WTC11 (cell line): ENCODE measurements around the gene PPP1R9A. TPM values are rescaled to one million over a fixed set of nuclear protein-coding genes. Genes with fewer than 3 reads are reported as not detected.

Experiments used
- ATAC-seq: fragments of 200-7000 bp; cut with Tn5 transposase; 2 replicates; pipeline ENCODE4 v1.10.0; 2021; ENCODE audit warnings: mild to moderate bottlenecking, moderate library complexity
- CTCF ChIA-PET: fragments of 300-600 bp; sonication (Branson Sonifier 250); formaldehyde crosslinking; loops from one replicate; lab custom pipeline; 2021; ENCODE audit warnings: antibody characterized with exemption; lab: Charles Lee
- POLR2A ChIA-PET: fragments of 350-600 bp; sonication (Branson Sonifier 250); formaldehyde crosslinking; loops from one replicate; lab custom pipeline; 2021; ENCODE audit warnings: antibody characterized with exemption; lab: Charles Lee
- DNase-seq: peaks from one replicate; pipeline ENCODE4 v3.0.0; 2021; ENCODE audit warnings: low spot score
- H3K27ac Mint-ChIP-seq: 2 replicates; pipeline ENCODE4 v1.8.0; 2021; ENCODE audit warnings: mixed read lengths
- H3K27me3 Mint-ChIP-seq: 2 replicates; pipeline ENCODE4 v1.8.0; 2021; ENCODE audit warnings: low read depth, mild to moderate bottlenecking, moderate library complexity, mixed read lengths
- H3K36me3 Mint-ChIP-seq: 2 replicates; pipeline ENCODE4 v1.8.0; 2021; ENCODE audit warnings: mixed read lengths
- H3K4me1 Mint-ChIP-seq: 2 replicates; pipeline ENCODE4 v1.8.0; 2022; ENCODE audit warnings: mixed read lengths
- H3K4me3 Mint-ChIP-seq: 2 replicates; pipeline ENCODE4 v1.8.0; 2021; ENCODE audit warnings: mild to moderate bottlenecking, moderate library complexity, mixed read lengths
- H3K9me3 Mint-ChIP-seq: 2 replicates; pipeline ENCODE4 v1.8.0; 2021; ENCODE audit warnings: mixed read lengths
- CBFB ChIP-seq: sonication (generic); formaldehyde crosslinking; IDR thresholded peaks from 2 replicates; pipeline ENCODE4 v1.8.1; 2022; ENCODE audit warnings: mild to moderate bottlenecking, low read depth, missing genetic modification reagents
- CREM ChIP-seq: sonication (generic); formaldehyde crosslinking; IDR thresholded peaks from 2 replicates; pipeline ENCODE4 v1.8.1; 2022; ENCODE audit warnings: mild to moderate bottlenecking, missing genetic modification reagents, moderate library complexity
- E2F5 ChIP-seq: sonication (generic); formaldehyde crosslinking; IDR thresholded peaks from 2 replicates; pipeline ENCODE4 v1.8.1; 2022; ENCODE audit warnings: mild to moderate bottlenecking, moderate library complexity, missing genetic modification reagents
- GRHL2 ChIP-seq: fragments of 250-450 bp; sonication (Bioruptor Pico); IDR thresholded peaks from 2 replicates; pipeline ENCODE4 v1.8.0; 2022; ENCODE audit warnings: mild to moderate bottlenecking, moderate library complexity; ENCODE audit not compliant: insufficient replicate concordance, severe bottlenecking
- IRF2 ChIP-seq: sonication (generic); formaldehyde crosslinking; IDR thresholded peaks from 2 replicates; pipeline ENCODE4 v1.8.0; 2022; ENCODE audit warnings: low read depth, missing genetic modification reagents, borderline replicate concordance
- KAT7 ChIP-seq: sonication (generic); formaldehyde crosslinking; IDR thresholded peaks from 2 replicates; pipeline ENCODE4 v1.8.1; 2023; ENCODE audit warnings: missing genetic modification reagents, mild to moderate bottlenecking, borderline replicate concordance
- MYBL2 ChIP-seq: sonication (generic); formaldehyde crosslinking; IDR thresholded peaks from 2 replicates; pipeline ENCODE4 v1.8.1; 2023; ENCODE audit warnings: mild to moderate bottlenecking, moderate library complexity, missing genetic modification reagents
- NFE2L1 ChIP-seq: sonication (generic); formaldehyde crosslinking; IDR thresholded peaks from 2 replicates; pipeline ENCODE4 v1.8.1; 2023; ENCODE audit warnings: missing genetic modification reagents
- NFYB ChIP-seq: sonication (generic); formaldehyde crosslinking; conservative IDR thresholded peaks from 2 replicates; pipeline ENCODE4 v1.8.0; 2022; ENCODE audit warnings: low read depth, missing genetic modification reagents
- NR3C1 ChIP-seq: sonication (generic); formaldehyde crosslinking; conservative IDR thresholded peaks from 2 replicates; pipeline ENCODE4 v1.8.1; 2023; ENCODE audit warnings: low read depth, mild to moderate bottlenecking, missing genetic modification reagents
- SOX15 ChIP-seq: fragments of 250-450 bp; sonication (Bioruptor Pico); IDR thresholded peaks from 2 replicates; pipeline ENCODE4 v1.9.0; 2021; ENCODE audit warnings: mild to moderate bottlenecking
- SP1 ChIP-seq: sonication (generic); formaldehyde crosslinking; conservative IDR thresholded peaks from 2 replicates; pipeline ENCODE4 v1.8.1; 2022; ENCODE audit warnings: missing genetic modification reagents
- TEAD4 ChIP-seq: sonication (generic); formaldehyde crosslinking; IDR thresholded peaks from 2 replicates; pipeline ENCODE4 v1.8.0; 2022; ENCODE audit warnings: mild to moderate bottlenecking, missing genetic modification reagents
- TP53 ChIP-seq: sonication (generic); formaldehyde crosslinking; IDR thresholded peaks from 2 replicates; pipeline ENCODE4 v1.8.1; 2023; ENCODE audit warnings: mild to moderate bottlenecking, missing genetic modification reagents
- USF1 ChIP-seq: sonication (generic); formaldehyde crosslinking; IDR thresholded peaks from 2 replicates; pipeline ENCODE4 v1.8.0; 2022; ENCODE audit warnings: mild to moderate bottlenecking, missing genetic modification reagents
- ZNF232 ChIP-seq: sonication (generic); formaldehyde crosslinking; IDR thresholded peaks from 2 replicates; pipeline ENCODE4 v1.8.0; 2022; ENCODE audit warnings: mild to moderate bottlenecking, missing genetic modification reagents
- total RNA-seq: library from RNA; stranded (reverse); gene quantifications from 3 replicates; pipeline ENCODE4 v1.2.3, GENCODE V29; 2021
- TF ChIP-seq, protein P1 (sequence below): sonication (generic); formaldehyde crosslinking; IDR thresholded peaks from 2 replicates; pipeline ENCODE4 v1.8.0; 2022; ENCODE audit warnings: mild to moderate bottlenecking, missing genetic modification reagents
- TF ChIP-seq, protein P2 (sequence below): sonication (generic); formaldehyde crosslinking; IDR thresholded peaks from 2 replicates; pipeline ENCODE4 v1.8.0; 2023; ENCODE audit warnings: missing genetic modification reagents, mild to moderate bottlenecking, borderline replicate concordance
- TF ChIP-seq, protein P3 (sequence below): fragments of 250-450 bp; sonication (Bioruptor Pico); IDR thresholded peaks from 2 replicates; pipeline ENCODE4 v1.9.0; 2021; ENCODE audit warnings: moderate library complexity, mild to moderate bottlenecking, inconsistent platforms, borderline replicate concordance

PPP1R9A gene
- total RNA-seq, 1 experiment from 2014 or later: 16.8 TPM

DNA sequence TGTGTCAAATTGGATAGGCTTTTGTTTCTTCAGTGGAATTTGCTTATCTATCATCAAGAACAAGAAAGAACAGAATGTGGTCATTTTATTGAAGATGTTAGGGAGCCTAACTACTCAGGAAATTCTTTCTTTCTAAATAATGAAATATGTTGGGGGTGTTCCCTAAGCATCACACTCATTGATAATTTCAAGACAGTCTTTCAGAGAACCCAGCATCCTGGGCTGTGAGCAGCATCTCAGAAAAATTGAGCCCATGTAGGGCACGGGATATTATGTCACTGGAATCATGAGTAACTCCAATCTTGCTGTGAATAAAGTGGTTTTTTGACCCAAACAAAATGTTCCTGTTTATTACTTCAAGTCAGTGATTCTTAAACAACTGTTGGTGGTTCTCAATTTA lies 389.6 kb downstream of the PPP1R9A start:
- DNase-seq (no peak), ATAC-seq (no peak)
- H3K9me3 Mint-ChIP-seq: no peaks in the 10 kb centered on the region
- TF ChIP-seq ZNF232 (CRISPR knock-in tag) (no peak), USF1 (CRISPR knock-in tag) (no peak), SP1 (CRISPR knock-in tag) (no peak), GRHL2 (CRISPR knock-in tag) (no peak), TEAD4 (CRISPR knock-in tag) (no peak), E2F5 (CRISPR knock-in tag) (no peak), CBFB (CRISPR knock-in tag) (no peak), TP53 (CRISPR knock-in tag) (no peak), KAT7 (no peak), SOX15 (CRISPR knock-in tag) (no peak), NR3C1 (CRISPR knock-in tag) (no peak), NFE2L1 (CRISPR knock-in tag) (no peak)
- TF ChIP-seq, protein P1, sequence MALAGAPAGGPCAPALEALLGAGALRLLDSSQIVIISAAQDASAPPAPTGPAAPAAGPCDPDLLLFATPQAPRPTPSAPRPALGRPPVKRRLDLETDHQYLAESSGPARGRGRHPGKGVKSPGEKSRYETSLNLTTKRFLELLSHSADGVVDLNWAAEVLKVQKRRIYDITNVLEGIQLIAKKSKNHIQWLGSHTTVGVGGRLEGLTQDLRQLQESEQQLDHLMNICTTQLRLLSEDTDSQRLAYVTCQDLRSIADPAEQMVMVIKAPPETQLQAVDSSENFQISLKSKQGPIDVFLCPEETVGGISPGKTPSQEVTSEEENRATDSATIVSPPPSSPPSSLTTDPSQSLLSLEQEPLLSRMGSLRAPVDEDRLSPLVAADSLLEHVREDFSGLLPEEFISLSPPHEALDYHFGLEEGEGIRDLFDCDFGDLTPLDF (CRISPR knock-in tag): no peak
- no peak overlapping the region for H3K27ac Mint-ChIP-seq
- peaks cover 8% of the 10 kb centered on the region for H3K4me1 Mint-ChIP-seq
- ChIA-PET POLR2A (no interaction called here), CTCF (no interaction called here)
- H3K36me3 Mint-ChIP-seq: no peaks in the 10 kb centered on the region
- no peak overlapping the region for H3K4me3 Mint-ChIP-seq
- H3K27me3 Mint-ChIP-seq: no peaks in the 10 kb centered on the region

- Mint-ChIP-seq H3K27ac (no peak overlapping the region), H3K27me3 (no peaks in the 10 kb centered on the region), H3K36me3 (no peaks in the 10 kb centered on the region), H3K9me3 (no peaks in the 10 kb centered on the region), H3K4me3 (no peak overlapping the region), H3K4me1 (peaks cover 8% of the 10 kb centered on the region)
- POLR2A ChIA-PET: no interaction called here
- no peak for ATAC-seq
- TF ChIP-seq, protein P2, sequence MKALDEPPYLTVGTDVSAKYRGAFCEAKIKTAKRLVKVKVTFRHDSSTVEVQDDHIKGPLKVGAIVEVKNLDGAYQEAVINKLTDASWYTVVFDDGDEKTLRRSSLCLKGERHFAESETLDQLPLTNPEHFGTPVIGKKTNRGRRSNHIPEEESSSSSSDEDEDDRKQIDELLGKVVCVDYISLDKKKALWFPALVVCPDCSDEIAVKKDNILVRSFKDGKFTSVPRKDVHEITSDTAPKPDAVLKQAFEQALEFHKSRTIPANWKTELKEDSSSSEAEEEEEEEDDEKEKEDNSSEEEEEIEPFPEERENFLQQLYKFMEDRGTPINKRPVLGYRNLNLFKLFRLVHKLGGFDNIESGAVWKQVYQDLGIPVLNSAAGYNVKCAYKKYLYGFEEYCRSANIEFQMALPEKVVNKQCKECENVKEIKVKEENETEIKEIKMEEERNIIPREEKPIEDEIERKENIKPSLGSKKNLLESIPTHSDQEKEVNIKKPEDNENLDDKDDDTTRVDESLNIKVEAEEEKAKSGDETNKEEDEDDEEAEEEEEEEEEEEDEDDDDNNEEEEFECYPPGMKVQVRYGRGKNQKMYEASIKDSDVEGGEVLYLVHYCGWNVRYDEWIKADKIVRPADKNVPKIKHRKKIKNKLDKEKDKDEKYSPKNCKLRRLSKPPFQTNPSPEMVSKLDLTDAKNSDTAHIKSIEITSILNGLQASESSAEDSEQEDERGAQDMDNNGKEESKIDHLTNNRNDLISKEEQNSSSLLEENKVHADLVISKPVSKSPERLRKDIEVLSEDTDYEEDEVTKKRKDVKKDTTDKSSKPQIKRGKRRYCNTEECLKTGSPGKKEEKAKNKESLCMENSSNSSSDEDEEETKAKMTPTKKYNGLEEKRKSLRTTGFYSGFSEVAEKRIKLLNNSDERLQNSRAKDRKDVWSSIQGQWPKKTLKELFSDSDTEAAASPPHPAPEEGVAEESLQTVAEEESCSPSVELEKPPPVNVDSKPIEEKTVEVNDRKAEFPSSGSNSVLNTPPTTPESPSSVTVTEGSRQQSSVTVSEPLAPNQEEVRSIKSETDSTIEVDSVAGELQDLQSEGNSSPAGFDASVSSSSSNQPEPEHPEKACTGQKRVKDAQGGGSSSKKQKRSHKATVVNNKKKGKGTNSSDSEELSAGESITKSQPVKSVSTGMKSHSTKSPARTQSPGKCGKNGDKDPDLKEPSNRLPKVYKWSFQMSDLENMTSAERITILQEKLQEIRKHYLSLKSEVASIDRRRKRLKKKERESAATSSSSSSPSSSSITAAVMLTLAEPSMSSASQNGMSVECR (CRISPR knock-in tag): no peak
- DNase-seq: no peak
- CTCF ChIA-PET: no interaction called here
Observed at GRCh38 chr7:95298091-95298490, 390.7 kb downstream of the PPP1R9A start.

DNA sequence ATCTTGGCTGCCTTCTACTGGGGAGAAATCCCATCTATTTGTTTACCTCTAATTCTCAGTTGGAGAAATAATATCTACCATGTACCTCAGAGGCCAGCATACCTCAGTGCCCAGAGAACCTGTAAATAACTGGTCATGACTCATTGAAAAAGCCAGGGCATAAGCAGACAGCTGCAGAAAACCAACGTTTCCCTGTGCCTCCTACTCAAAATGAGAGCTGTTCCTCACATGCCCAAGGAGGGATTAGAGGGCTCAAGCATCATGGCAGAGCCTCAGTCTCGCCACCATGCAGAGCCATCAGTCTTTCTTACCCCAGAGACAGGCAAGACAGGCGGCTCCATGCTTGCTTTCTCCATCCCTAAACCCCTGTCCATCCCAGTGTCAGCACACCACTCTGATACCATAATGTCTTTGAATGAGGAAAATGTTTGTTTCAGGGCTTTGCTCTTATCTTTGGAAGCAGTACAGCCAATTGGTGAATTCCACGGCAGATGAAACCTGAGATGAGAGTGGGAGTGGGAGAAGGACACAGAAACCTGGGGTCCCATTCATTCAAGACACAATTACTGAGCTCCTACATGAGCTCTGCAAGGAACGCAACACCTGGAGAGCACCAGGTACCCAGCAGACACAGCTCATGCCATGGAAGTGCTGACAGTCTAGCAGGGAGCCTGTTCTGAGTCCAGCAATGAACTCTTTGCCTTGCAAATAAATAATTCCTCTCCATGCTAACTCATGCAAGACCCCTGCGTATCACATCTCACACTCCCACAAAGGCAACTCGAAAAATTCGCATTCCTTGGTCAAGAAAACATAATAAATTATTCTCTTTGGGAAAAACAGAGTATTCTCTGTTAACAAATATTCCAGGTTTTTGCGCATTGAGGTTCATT lies 395.9 kb downstream of the PPP1R9A start:
- Mint-ChIP-seq H3K27ac (no peak overlapping the region), H3K4me1 (peaks cover 3% of the 10 kb centered on the region; the same call in 1 of the 2 replicates), H3K9me3 (no peaks in the 10 kb centered on the region), H3K36me3 (no peaks in the 10 kb centered on the region), H3K27me3 (no peaks in the 10 kb centered on the region), H3K4me3 (no peak overlapping the region)
- ChIA-PET POLR2A (no interaction called here), CTCF (interaction anchor here (1.1 kb wide), 1 partner anchor 93 kb away, joined by 4 read pairs; the partner anchor contains the start of gene PON3)
- DNase-seq (no peak), ATAC-seq (no peak)
- TF ChIP-seq IRF2 (CRISPR knock-in tag) (no peak), NFYB (no peak), ZNF232 (CRISPR knock-in tag) (no peak), MYBL2 (CRISPR knock-in tag) (no peak), CREM (CRISPR knock-in tag) (no peak)
- TF ChIP-seq, protein P3, sequence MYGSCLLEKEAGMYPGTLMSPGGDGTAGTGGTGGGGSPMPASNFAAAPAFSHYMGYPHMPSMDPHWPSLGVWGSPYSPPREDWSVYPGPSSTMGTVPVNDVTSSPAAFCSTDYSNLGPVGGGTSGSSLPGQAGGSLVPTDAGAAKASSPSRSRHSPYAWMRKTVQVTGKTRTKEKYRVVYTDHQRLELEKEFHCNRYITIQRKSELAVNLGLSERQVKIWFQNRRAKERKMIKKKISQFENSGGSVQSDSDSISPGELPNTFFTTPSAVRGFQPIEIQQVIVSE (CRISPR knock-in tag): no peak
